GM19099 (cell line): ENCODE results near the gene PACRG.

ENCODE experiments used
- POLR2A ChIP-seq: IDR thresholded peaks from 3 replicates; pipeline ENCODE4 v1.6.1; 2011; ENCODE audit warnings: low read depth; ENCODE audit not compliant: insufficient read length; ENCODE audit errors: extremely low read depth

Gene PACRG

DNA sequence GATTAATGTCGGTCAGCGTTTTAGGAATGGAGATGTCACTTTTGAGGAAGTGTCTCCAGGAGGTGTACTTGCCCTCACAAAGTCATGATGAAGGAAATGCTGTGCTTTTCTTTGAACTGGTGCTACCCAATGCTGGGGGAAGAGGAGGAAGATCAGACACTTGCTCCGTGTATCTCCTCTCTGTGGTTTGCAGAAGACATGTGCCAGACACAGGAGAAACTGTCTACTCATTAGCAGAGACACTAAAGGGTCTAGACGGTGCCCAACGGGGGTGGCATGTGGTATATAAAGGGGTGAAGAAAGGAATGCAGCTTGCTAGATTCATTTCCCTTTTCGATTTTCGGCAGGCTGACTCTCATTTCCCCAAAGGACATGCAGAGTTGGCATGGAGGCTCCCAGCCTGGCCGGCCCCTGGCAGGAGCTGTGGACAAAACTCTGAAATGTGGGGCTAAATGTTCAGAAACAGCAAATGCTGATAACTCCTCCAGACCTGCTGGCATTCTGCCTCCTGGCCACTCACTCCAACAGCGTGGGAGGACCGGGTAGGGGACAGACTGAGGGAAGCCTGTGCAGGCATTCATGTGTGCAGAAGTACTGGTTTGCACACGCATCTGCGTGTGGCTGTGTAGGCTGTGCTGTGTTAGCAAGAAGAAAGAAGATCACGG, 627.1 kb downstream of the PACRG start:
- no peak for TF ChIP-seq POLR2A

- no peak for TF ChIP-seq POLR2A
These were observed 627.7 kb downstream of the PACRG start for GRCh38 chr6:163355426-163355991.

DNA sequence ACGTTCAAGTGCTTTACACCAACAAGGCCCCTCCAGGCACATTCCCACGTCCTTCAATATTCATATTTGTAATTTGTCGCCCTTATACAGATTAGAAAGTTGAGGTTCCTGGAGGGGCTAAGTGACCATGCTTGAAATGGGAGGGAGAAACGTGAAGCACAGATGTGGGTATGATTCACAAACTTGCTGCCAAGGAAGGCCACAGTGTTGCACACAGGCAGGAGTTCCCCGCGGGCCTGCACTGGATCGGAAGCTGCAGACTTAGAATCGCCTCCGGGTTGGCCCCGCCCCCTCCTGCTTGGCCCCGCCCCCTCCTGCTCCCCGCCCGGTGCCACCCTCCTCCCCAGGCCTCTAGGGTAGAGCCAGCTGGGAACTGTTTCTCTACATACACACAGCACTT, 628.5 kb downstream of the PACRG start:
- TF ChIP-seq POLR2A: no peak

DNA sequence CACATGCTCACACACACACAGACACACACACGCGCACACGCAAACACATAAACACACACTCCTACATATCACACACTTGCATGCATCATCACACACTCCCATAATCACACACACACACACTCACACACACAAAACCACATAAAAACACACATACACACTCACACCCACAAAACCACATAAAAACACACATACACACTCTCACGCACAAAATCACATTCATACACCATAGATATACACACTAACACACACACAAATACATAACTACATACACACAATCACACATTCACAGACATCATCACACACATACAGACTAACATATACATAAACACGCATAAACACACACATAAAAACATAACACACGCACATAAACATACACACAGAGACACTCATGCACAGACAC, 629.0 kb downstream of the PACRG start:
- TF ChIP-seq POLR2A: no peak

GRCh38 chr6:163364641-163365040, 636.9 kb downstream of the PACRG start:
- TF ChIP-seq POLR2A: no peak
